HAP-1 (cell line): ENCODE results near the gene SCNM1.

Source experiments
- DNase-seq, 2 experiments: peaks; one replicate each; pipeline ENCODE4 v3.0.0-alpha.2; 2016 to 2020; ENCODE audit warnings: low spot score in 2 of 2
- H3K27me3 ChIP-seq: fragments of 250-450 bp; sonication (Bioruptor Pico); 2 replicates; pipeline ENCODE4 v1.5.1; 2020; ENCODE audit warnings: low read depth, mild to moderate bottlenecking, moderate library complexity
- H3K36me3 ChIP-seq: fragments of 250-450 bp; sonication (Bioruptor Pico); replicated peaks from 2 replicates; pipeline ENCODE4 v1.5.1; 2020; ENCODE audit warnings: mild to moderate bottlenecking
- H3K4me1 ChIP-seq: fragments of 250-450 bp; sonication (Bioruptor Pico); 2 replicates; pipeline ENCODE4 v1.5.1; 2020; ENCODE audit warnings: mild to moderate bottlenecking
- H3K4me3 ChIP-seq: fragments of 250-450 bp; sonication (Bioruptor Pico); 2 replicates; pipeline ENCODE4 v1.5.1; 2020; ENCODE audit warnings: mild to moderate bottlenecking, moderate library complexity
- H3K9me3 ChIP-seq: fragments of 250-450 bp; sonication (Bioruptor Pico); 2 replicates; pipeline ENCODE4 v1.5.1; 2020; ENCODE audit warnings: mild to moderate bottlenecking, moderate library complexity
- in situ Hi-C: fragments of 300-500 bp; cut with MboI; formaldehyde crosslinking; loops from 3 replicates; pipeline ENCODE4 v1.14.3; 2020; ENCODE audit warnings: low sequenced_read_pairs, inconsistent platforms, mixed read lengths

SCNM1 gene

GRCh38 chr1:151165738-151166504 is at the start of gene SCNM1, which contains the start of gene LYSMD1:
Gene SCNM1 (plus strand): TSS chr1:151166144. CDS start chr1:151166153, 9 bp downstream.
Gene LYSMD1 (minus strand): TSS chr1:151165902. CDS start chr1:151165258, 644 bp downstream.
- DNase-seq, result peak; percentile 97
- in situ Hi-C loops, result no loop called here
- no peaks in the 10 kb centered on the region for H3K27me3 ChIP-seq
- H3K4me3 ChIP-seq, result peak within 1 kb of the TSS; percentile 87
- peaks cover 5% of the 10 kb centered on the region for H3K36me3 ChIP-seq
- H3K9me3 ChIP-seq, result no peaks in the 10 kb centered on the region
- peaks cover 10% of the 10 kb centered on the region for H3K4me1 ChIP-seq

GRCh38 chr1:151124763-151125403 is 41.1 kb upstream of the SCNM1 start:
- no peaks in the 10 kb centered on the region for H3K27me3 ChIP-seq
- H3K4me1 ChIP-seq, result peaks cover 9% of the 10 kb centered on the region; the same call in 1 of the 2 replicates
- H3K4me3 ChIP-seq, result no peak overlapping the region
- H3K36me3 ChIP-seq, result no peaks in the 10 kb centered on the region
- H3K9me3 ChIP-seq, result no peaks in the 10 kb centered on the region
- DNase-seq, result no peak
- in situ Hi-C loops, result no loop called here

GRCh38 chr1:151128800-151129199 is 37.1 kb upstream of the SCNM1 start:
- H3K9me3 ChIP-seq, result no peaks in the 10 kb centered on the region
- DNase-seq, result no peak
- no peaks in the 10 kb centered on the region for H3K27me3 ChIP-seq
- no peak overlapping the region for H3K4me3 ChIP-seq
- in situ Hi-C loops, result no loop called here
- no peaks in the 10 kb centered on the region for H3K36me3 ChIP-seq
- peaks cover 9% of the 10 kb centered on the region; the same call in 1 of the 2 replicates for H3K4me1 ChIP-seq

- in situ Hi-C loops, result no loop called here
- no peak for DNase-seq
Measured at GRCh38 chr1:151130987-151131586, 34.9 kb upstream of the SCNM1 start.

GRCh38 chr1:151131701-151132334 is 34.1 kb upstream of the SCNM1 start:
- Histone ChIP-seq H3K4me3 (no peak overlapping the region), H3K27me3 (no peaks in the 10 kb centered on the region), H3K4me1 (peaks cover 9% of the 10 kb centered on the region; the same call in 1 of the 2 replicates), H3K9me3 (no peaks in the 10 kb centered on the region), H3K36me3 (no peaks in the 10 kb centered on the region)
- no peak for DNase-seq
- in situ Hi-C loops, result no loop called here

More at GRCh38 chr1:151130987-151131586, 34.9 kb upstream of the SCNM1 start:
- Histone ChIP-seq H3K4me1 (peaks cover 9% of the 10 kb centered on the region; the same call in 1 of the 2 replicates), H3K9me3 (no peaks in the 10 kb centered on the region), H3K27me3 (no peaks in the 10 kb centered on the region), H3K36me3 (no peaks in the 10 kb centered on the region), H3K4me3 (no peak overlapping the region)

- in situ Hi-C loops, result no loop called here
- 0 out of 2 replicates have a peak, but pooled peaks cover 6% of the 10 kb centered on the region for H3K4me1 ChIP-seq
- H3K36me3 ChIP-seq, result no peaks in the 10 kb centered on the region
- DNase-seq, result no peak
- H3K4me3 ChIP-seq, result no peak overlapping the region
- H3K27me3 ChIP-seq, result no peaks in the 10 kb centered on the region
- H3K9me3 ChIP-seq, result no peaks in the 10 kb centered on the region
Measured at GRCh38 chr1:151132335-151133017, 33.5 kb upstream of the SCNM1 start.

- Histone ChIP-seq H3K36me3 (no peaks in the 10 kb centered on the region), H3K9me3 (no peaks in the 10 kb centered on the region), H3K27me3 (no peaks in the 10 kb centered on the region), H3K4me1 (no peaks in the 10 kb centered on the region), H3K4me3 (no peak overlapping the region)
- DNase-seq, result no peak
- in situ Hi-C loops, result no loop called here
Measured at GRCh38 chr1:151133018-151133806, 32.7 kb upstream of the SCNM1 start.

- Histone ChIP-seq H3K9me3 (no peaks in the 10 kb centered on the region), H3K36me3 (no peaks in the 10 kb centered on the region), H3K4me3 (no peak overlapping the region), H3K27me3 (no peaks in the 10 kb centered on the region), H3K4me1 (no peaks in the 10 kb centered on the region)
- no peak for DNase-seq
- in situ Hi-C loops, result no loop called here
Measured at GRCh38 chr1:151134396-151134795, 31.5 kb upstream of the SCNM1 start.

- H3K4me1 ChIP-seq, result no peaks in the 10 kb centered on the region
- in situ Hi-C loops, result no loop called here
- DNase-seq, result no peak
- no peak overlapping the region for H3K4me3 ChIP-seq
- no peaks in the 10 kb centered on the region for H3K36me3 ChIP-seq
- H3K9me3 ChIP-seq, result no peaks in the 10 kb centered on the region
- H3K27me3 ChIP-seq, result no peaks in the 10 kb centered on the region
Measured at GRCh38 chr1:151134991-151135390, 31.0 kb upstream of the SCNM1 start.

- no peak for DNase-seq
- Histone ChIP-seq H3K4me3 (no peak overlapping the region), H3K27me3 (no peaks in the 10 kb centered on the region), H3K36me3 (no peaks in the 10 kb centered on the region), H3K4me1 (no peaks in the 10 kb centered on the region), H3K9me3 (no peaks in the 10 kb centered on the region)
- in situ Hi-C loops, result no loop called here
Measured at GRCh38 chr1:151135433-151136385, 30.2 kb upstream of the SCNM1 start.

- DNase-seq, result no peak
- Histone ChIP-seq H3K36me3 (no peaks in the 10 kb centered on the region), H3K4me3 (no peak overlapping the region), H3K27me3 (no peaks in the 10 kb centered on the region), H3K9me3 (no peaks in the 10 kb centered on the region), H3K4me1 (no peaks in the 10 kb centered on the region)
- in situ Hi-C loops, result no loop called here
Measured at GRCh38 chr1:151137789-151138188, 28.2 kb upstream of the SCNM1 start.
